HepG2 (cell line): ENCODE results near the gene UBE2D3. TPM values are rescaled to one million over a fixed set of nuclear protein-coding genes. Genes with fewer than 3 reads are reported as not detected.
A peak's percentile ranks its signal among the peaks of the same experiment; 100 is the strongest.

Source experiments
- ATAC-seq: fragments of 200-7000 bp; cut with Tn5 transposase; 3 replicates; pipeline ENCODE4 v1.9.1; 2020; ENCODE audit warnings: mild to moderate bottlenecking, moderate library complexity
- BruUV-seq: library from RNA; stranded (reverse); fragments of 400-500 nt; replicated peaks from 2 replicates; lab custom pipeline; 2021; lab: Mats Ljungman, UMichigan
- CTCF ChIA-PET: fragments of 300-600 bp; formaldehyde crosslinking; extraction: SDS; loops from one replicate; lab custom pipeline; 2021; ENCODE audit warnings: low total read pairs, inconsistent platforms, low intra/inter-chr PET ratio; lab: Yijun Ruan, JAX
- POLR2A ChIA-PET: fragments of 350-600 bp; sonication (Branson Sonifier 250); formaldehyde crosslinking; loops from one replicate; lab custom pipeline; 2020; ENCODE audit warnings: antibody characterized with exemption, inconsistent platforms; lab: Yijun Ruan, JAX
- DNase-seq: peaks from one replicate; pipeline ENCODE4 v3.0.0-alpha.2; 2015; ENCODE audit warnings: low spot score
- FAIRE-seq: peaks from 3 replicates; lab custom pipeline; 2011; peaks lifted over from hg19 to GRCh38; lab: Jason Lieb, UNC
- H2AFZ ChIP-seq: one replicate; pipeline ENCODE4 v1.6.1; 2011; ENCODE audit warnings: low read length, inconsistent platforms
- H3K27ac ChIP-seq: fragments of 300-600 bp; 3 replicates; pipeline ENCODE4 v1.8.0; 2011; ENCODE audit warnings: mixed run types, mild to moderate bottlenecking, mixed read lengths, low read length, inconsistent platforms; ENCODE audit not compliant: insufficient read depth; ENCODE audit errors: extremely low read length
- H3K27me3 ChIP-seq, 2 experiments: fragments of 200-600 bp in 1 of 2; 2 replicates in 1 of 2; 3 replicates in 1 of 2; pipeline versions ENCODE4 v1.6.0 to v1.8.0; 2011; ENCODE audit warnings: low read length in 2 of 2, mild to moderate bottlenecking in 2 of 2, moderate library complexity in 2 of 2, inconsistent platforms in 1 of 2; ENCODE audit not compliant: insufficient read depth in 2 of 2, control insufficient read depth in 1 of 2
- H3K36me3 ChIP-seq, 2 experiments: fragments of 200-600 bp in 1 of 2; replicated peaks in 1 of 2; 2 replicates in 1 of 2; 3 replicates in 1 of 2; pipeline versions ENCODE4 v1.5.1 to v1.8.0; 2011; ENCODE audit warnings: low read length in 2 of 2, inconsistent platforms in 1 of 2; ENCODE audit not compliant: insufficient read depth in 2 of 2, control insufficient read depth in 1 of 2
- H3K4me1 ChIP-seq: 2 replicates; pipeline ENCODE4 v1.5.1; 2012; ENCODE audit warnings: low read length, inconsistent platforms; ENCODE audit not compliant: insufficient read depth
- H3K4me2 ChIP-seq: 2 replicates; pipeline ENCODE4 v1.6.0; 2011; ENCODE audit warnings: low read depth, low read length, inconsistent platforms
- H3K4me3 ChIP-seq, 3 experiments: fragments of 200-600 bp in 1 of 3; sonication (generic), shearing (Covaris generic) in 1 of 3; replicated peaks in 1 of 3; 2 replicates each; pipeline ENCODE4 v1.5.1; 2011 to 2016; ENCODE audit warnings: low read length in 3 of 3, inconsistent platforms in 2 of 3, low read depth in 2 of 3, mild to moderate bottlenecking in 2 of 3, control low read depth in 1 of 3, mixed read lengths in 1 of 3; ENCODE audit not compliant: insufficient read depth in 1 of 3
- H3K79me2 ChIP-seq: one replicate; pipeline ENCODE4 v1.6.1; 2011; ENCODE audit warnings: low read length, inconsistent platforms; ENCODE audit not compliant: insufficient read depth
- H3K9ac ChIP-seq: 2 replicates; pipeline ENCODE4 v1.6.0; 2011; ENCODE audit warnings: mild to moderate bottlenecking, low read depth, low read length, inconsistent platforms; ENCODE audit not compliant: insufficient read depth
- H3K9me3 ChIP-seq: 2 replicates; pipeline ENCODE4 v1.5.1; 2012; ENCODE audit warnings: mild to moderate bottlenecking, low read length
- H4K20me1 ChIP-seq: 2 replicates; pipeline ENCODE4 v1.6.0; 2011; ENCODE audit warnings: inconsistent platforms, mild to moderate bottlenecking, low read length, moderate library complexity; ENCODE audit not compliant: insufficient read depth
- ATF4 ChIP-seq, 2 experiments: fragments of 450-650 bp in 1 of 2; sonication (generic) in 1 of 2; formaldehyde crosslinking; IDR thresholded peaks; 2 replicates each; pipeline versions ENCODE4 v1.5.0 to v1.8.0; 2020 to 2022; ENCODE audit warnings: mild to moderate bottlenecking in 1 of 2, missing genetic modification reagents in 1 of 2
- FOXO4 ChIP-seq: sonication (generic); formaldehyde crosslinking; conservative IDR thresholded peaks from 2 replicates; pipeline ENCODE4 v1.8.1; 2023; ENCODE audit warnings: missing genetic modification reagents
- HNF1B ChIP-seq: sonication (generic); formaldehyde crosslinking; IDR thresholded peaks from 2 replicates; pipeline ENCODE4 v1.5.1; 2020; ENCODE audit warnings: mild to moderate bottlenecking, moderate library complexity, missing genetic modification reagents
- MAFF ChIP-seq: IDR thresholded peaks from 2 replicates; pipeline ENCODE4 v1.6.1; 2011; ENCODE audit warnings: low read depth, low read length, improper control_type of control experiment
- RBFOX2 ChIP-seq: fragments of 200-400 bp; formaldehyde crosslinking; IDR thresholded peaks from 2 replicates; pipeline ENCODE4 v1.6.1; 2017; ENCODE audit warnings: low read depth, mild to moderate bottlenecking, low read length
- RXRA ChIP-seq: sonication (generic); formaldehyde crosslinking; IDR thresholded peaks from 2 replicates; pipeline ENCODE4 v1.5.1; 2020; ENCODE audit warnings: missing genetic modification reagents
- ZBTB20 ChIP-seq: sonication (generic); formaldehyde crosslinking; IDR thresholded peaks from 2 replicates; pipeline ENCODE4 v1.8.1; 2023; ENCODE audit warnings: missing genetic modification reagents, low read depth, mild to moderate bottlenecking, borderline replicate concordance
- ZKSCAN1 ChIP-seq: fragments of 150-350 bp; IDR thresholded peaks from 2 replicates; pipeline ENCODE4 v1.6.1; 2014; ENCODE audit warnings: low read length
- ZNF12 ChIP-seq: sonication (generic); formaldehyde crosslinking; IDR thresholded peaks from 2 replicates; pipeline ENCODE4 v1.5.0; 2020; ENCODE audit warnings: missing genetic modification reagents
- ZNF562 ChIP-seq: sonication (generic); formaldehyde crosslinking; IDR thresholded peaks from 2 replicates; pipeline ENCODE4 v1.8.0; 2022; ENCODE audit warnings: missing genetic modification reagents, borderline replicate concordance
- ZNF605 ChIP-seq: sonication (generic); formaldehyde crosslinking; IDR thresholded peaks from 2 replicates; pipeline ENCODE4 v1.8.0; 2022; ENCODE audit warnings: mild to moderate bottlenecking, missing genetic modification reagents
- ZNF674 ChIP-seq: sonication (generic); formaldehyde crosslinking; IDR thresholded peaks from 2 replicates; pipeline ENCODE4 v1.5.0; 2020; ENCODE audit warnings: low read depth, mild to moderate bottlenecking, missing genetic modification reagents
- ZNF7 ChIP-seq: IDR thresholded peaks from 2 replicates; pipeline ENCODE4 v1.6.1; 2016; ENCODE audit warnings: missing biosample characterization, missing genetic modification reagents
- ZNF761 ChIP-seq: sonication (generic); formaldehyde crosslinking; conservative IDR thresholded peaks from 2 replicates; pipeline ENCODE4 v1.4.0; 2020; ENCODE audit warnings: mild to moderate bottlenecking, missing genetic modification reagents
- ZNF776 ChIP-seq: sonication (generic); formaldehyde crosslinking; IDR thresholded peaks from 2 replicates; pipeline ENCODE4 v1.4.0; 2020; ENCODE audit warnings: mild to moderate bottlenecking, missing genetic modification reagents
- ZNF841 ChIP-seq: sonication (generic); formaldehyde crosslinking; IDR thresholded peaks from 2 replicates; pipeline ENCODE4 v1.8.1; 2023; ENCODE audit warnings: missing genetic modification reagents, borderline replicate concordance
- WGBS: methylation state at CpG from one replicate; pipeline ENCODE4 v1.1.6; 2017; ENCODE audit warnings: low lambda C conversion rate; 5-methylcytosine and 5-hydroxymethylcytosine counted together
- in situ Hi-C: cut with HindIII; loops from 2 replicates; pipeline ENCODE4 v1.10.0; 2017; ENCODE audit warnings: low pct_unique_long_range_greater_than_20kb; ENCODE audit not compliant: extremely low pct_ligation_motif_present
- intact Hi-C: fragments of 100-400 bp; cut with micrococcal nuclease; formaldehyde crosslinking; loops from one replicate; pipeline ENCODE4 v1.10.0; 2022; ENCODE audit not compliant: unreplicated experiment
- polyA plus RNA-seq, 8 experiments: library from polyadenylated mRNA; depleted of rRNA in 3 of 8; stranded (reverse) in 7 of 8; unstranded in 1 of 8; fragments of >200 nt; fragmentation: Illumina TruSeq in 4 of 8; extraction: Trizol in 4 of 8; gene quantifications; 2 replicates each; pipeline versions ENCODE4 v1.2.1 to v1.2.3, GENCODE V29; 2011 to 2016; ENCODE audit warnings: low read depth in 4 of 8, missing spikeins in 1 of 8, mixed read lengths in 1 of 8; ENCODE audit not compliant: insufficient read depth in 1 of 8
- total RNA-seq, 5 experiments: library from RNA; depleted of rRNA; stranded (reverse); fragments of >200 nt; fragmentation: Illumina TruSeq; extraction: Trizol; gene quantifications; 2 replicates each; pipeline ENCODE4 v1.2.3, GENCODE V29; 2016; ENCODE audit warnings: low read depth in 1 of 5

Gene UBE2D3
- total and polyA plus RNA-seq, 2 of the 13 experiments (the other 11 are each of a cell fraction or from before 2014, with no cell fraction given), result 224 to 293 TPM

GRCh38 chr4:102824398-102824797 lies 3.0 kb downstream of the UBE2D3 start:
- H3K9me3 ChIP-seq, result no peaks in the 10 kb centered on the region
- peaks cover 78% of the 10 kb centered on the region for H3K79me2 ChIP-seq
- in situ Hi-C loops, result no loop called here
- peaks cover 71% of the 10 kb centered on the region for H4K20me1 ChIP-seq
- H2AFZ ChIP-seq, result no peak overlapping the region
- 12% methylated on average over 2 of the region's 2 CpGs for WGBS
- intact Hi-C loops, result no loop called here
- no TSS peak for BruUV-seq
- H3K27ac ChIP-seq, result no peak overlapping the region
- H3K4me1 ChIP-seq, result peaks cover 58% of the 10 kb centered on the region
- FAIRE-seq (no peak), ATAC-seq (no peak), DNase-seq (no peak)
- H3K4me2 ChIP-seq, result peak overlapping the region; percentile 78
- H3K27me3 ChIP-seq, result peaks cover 0 to 2% of the 10 kb centered on the region in 2 experiments; a peak in 1 of 5 replicates
- POLR2A ChIA-PET, result interaction anchor here (1.0 to 1.4 kb wide), 3 partner anchors 11 to 204 kb away, joined by 3 to 4 read pairs (median 3); no protein-coding TSS in a partner anchor
- peak overlapping the region; percentile 98 for H3K9ac ChIP-seq
- H3K4me3 ChIP-seq, result peak overlapping the region; percentile 92 to 97 (median 95); a peak in 5 of 6 replicates
- CTCF ChIA-PET, result no interaction called here
- TF ChIP-seq ATF4 (CRISPR knock-in tag; IDR thresholded peaks at IDR 0.05) (no peak), ZNF761 (CRISPR knock-in tag) (no peak), ZNF841 (no peak), ZNF605 (CRISPR knock-in tag) (no peak), ZNF12 (CRISPR knock-in tag) (no peak), ZNF674 (no peak), FOXO4 (CRISPR knock-in tag) (no peak), RXRA (CRISPR knock-in tag) (no peak), HNF1B (no peak), ZNF562 (CRISPR knock-in tag) (no peak), ZNF776 (CRISPR knock-in tag) (no peak), MAFF (no peak), ZNF7 (peak; percentile 60; the same call in 1 of the 2 replicates), ZKSCAN1 (no peak), ZBTB20 (CRISPR knock-in tag) (no peak), RBFOX2 (peak; percentile 28; the same call in 1 of the 2 replicates)
- H3K36me3 ChIP-seq, result peaks cover 1 to 11% of the 10 kb centered on the region in 2 experiments; a peak in 3 of 5 replicates
